Erythroblast (primary cell): ENCODE measurements around the gene TMEM86B.

ENCODE experiments used
- GATA1 ChIP-seq: IDR thresholded peaks from 2 replicates; pipeline ENCODE4 v1.6.1; 2011; ENCODE audit warnings: low read depth, mild to moderate bottlenecking, control low read depth, low read length, moderate library complexity
- POLR2A ChIP-seq: IDR thresholded peaks from 2 replicates; pipeline ENCODE4 v1.6.1; 2011; ENCODE audit warnings: mild to moderate bottlenecking, low read length

DNA sequence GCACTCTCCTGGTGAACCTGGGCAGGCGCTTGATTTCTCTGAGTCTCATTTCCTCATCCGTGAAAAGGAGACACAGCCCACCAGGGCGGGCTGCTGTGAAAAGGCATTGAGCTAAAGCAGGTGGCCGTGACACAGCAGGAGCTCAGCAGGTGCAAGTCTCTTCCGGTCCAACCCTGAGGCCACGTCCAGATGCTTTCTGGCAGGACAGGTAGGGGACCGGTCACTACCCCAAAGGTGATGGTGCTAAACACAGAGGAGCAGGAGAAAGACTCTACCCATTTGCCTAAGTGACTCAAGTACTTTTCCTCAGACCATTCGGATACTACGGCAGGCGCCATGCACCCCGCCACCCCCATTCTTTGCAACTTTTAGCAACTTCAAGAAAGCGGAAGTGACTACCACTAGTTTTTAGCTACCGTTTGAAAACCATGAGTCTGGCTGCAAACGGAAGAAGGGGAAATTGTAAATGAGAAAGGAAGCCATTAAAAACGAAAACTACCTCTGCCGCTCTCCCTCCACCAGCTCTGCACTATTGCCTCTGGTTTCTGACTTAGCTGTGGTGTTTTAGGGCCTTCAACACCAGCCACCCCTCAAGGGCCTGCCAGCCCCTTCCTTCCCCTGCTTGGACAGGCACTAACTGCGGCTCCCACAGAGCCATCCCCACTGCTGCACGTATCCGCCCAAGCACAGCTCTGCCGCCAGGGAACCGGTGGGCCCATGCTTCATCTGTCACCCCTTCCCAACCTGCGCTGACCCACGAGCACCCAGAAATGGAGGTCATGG, 25.5 kb upstream of the TMEM86B start:
- TF ChIP-seq POLR2A (no peak), GATA1 (no peak)
